Endothelial cell (in vitro differentiated cells): ENCODE measurements around the gene BMI1. TPM values are rescaled to one million over a fixed set of nuclear protein-coding genes. Genes with fewer than 3 reads are reported as not detected.
"Not testable (repeated sequence)": the region's sequence is repeated elsewhere in the genome, so short reads cannot be mapped to it uniquely, and the experiment has no call there.

Source experiments
- DNase-seq: peaks from one replicate; pipeline ENCODE4 v3.0.0; 2021; ENCODE audit warnings: low spot score
- H3K27ac Mint-ChIP-seq: one replicate; pipeline ENCODE4 v1.8.0; 2021; ENCODE audit warnings: mixed read lengths, inconsistent platforms; ENCODE audit not compliant: unreplicated experiment
- H3K27me3 Mint-ChIP-seq: one replicate; pipeline ENCODE4 v1.8.0; 2021; ENCODE audit warnings: mild to moderate bottlenecking, moderate library complexity, mixed read lengths, inconsistent platforms; ENCODE audit not compliant: unreplicated experiment
- H3K36me3 Mint-ChIP-seq: one replicate; pipeline ENCODE4 v1.8.0; 2021; ENCODE audit warnings: mild to moderate bottlenecking, low read depth, mixed read lengths, inconsistent platforms; ENCODE audit not compliant: unreplicated experiment
- H3K4me1 Mint-ChIP-seq: one replicate; pipeline ENCODE4 v1.8.0; 2021; ENCODE audit warnings: mild to moderate bottlenecking, mixed read lengths, inconsistent platforms; ENCODE audit not compliant: unreplicated experiment
- H3K4me3 Mint-ChIP-seq: one replicate; pipeline ENCODE4 v1.8.0; 2021; ENCODE audit warnings: mild to moderate bottlenecking, mixed read lengths, inconsistent platforms; ENCODE audit not compliant: unreplicated experiment
- H3K9me3 Mint-ChIP-seq: one replicate; pipeline ENCODE4 v1.8.0; 2021; ENCODE audit warnings: mixed read lengths, inconsistent platforms; ENCODE audit not compliant: unreplicated experiment
- total RNA-seq: library from RNA; stranded (reverse); fragmentation: NEBNext Ultra II Directional; extraction: Animal tissue kit (Norgen Biotek cat#: 25700); gene quantifications from one replicate; pipeline ENCODE4 v1.2.1, GENCODE V29; 2021; ENCODE audit not compliant: unreplicated experiment
- TF ChIP-seq, protein P1 (sequence below): fragments of 200-600 bp; sonication (generic); IDR thresholded peaks from one replicate; pipeline ENCODE4 v1.5.0; 2021; ENCODE audit warnings: antibody characterized with exemption; ENCODE audit not compliant: unreplicated experiment

Gene BMI1
- total RNA-seq, 1 donor from 2014 or later: 23.6 TPM

DNA sequence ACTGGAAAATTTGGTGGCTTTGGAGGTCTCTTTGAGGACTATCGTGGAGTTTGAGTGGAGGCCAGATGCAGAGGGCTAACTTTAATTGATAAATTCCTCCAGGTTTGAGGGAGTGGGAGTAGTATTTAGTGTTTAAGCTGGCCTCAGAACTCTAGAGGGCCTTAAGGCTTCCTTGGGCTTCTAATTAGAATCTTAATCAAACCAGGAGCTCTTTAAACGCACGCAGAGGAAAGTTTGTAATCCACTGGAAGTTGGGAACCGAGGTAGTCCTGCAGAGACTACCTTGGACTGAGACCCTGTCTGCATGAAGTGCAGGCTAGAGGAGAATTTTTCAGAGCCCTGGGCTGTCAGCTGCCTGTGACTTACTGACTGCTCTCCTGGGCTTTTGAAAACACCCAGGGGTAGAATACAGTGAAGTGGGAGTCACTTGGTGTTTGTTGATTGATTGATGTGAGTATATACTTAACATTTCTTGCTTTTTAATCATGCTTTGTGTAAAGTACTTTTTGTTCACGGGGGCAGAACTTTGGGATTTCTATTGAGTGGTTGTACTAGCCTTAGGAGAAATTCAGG lies 30.3 kb downstream of the BMI1 start:
- Mint-ChIP-seq H3K36me3 (no peaks in the 10 kb centered on the region), H3K27ac (no peak overlapping the region), H3K4me3 (no peak overlapping the region), H3K27me3 (peaks cover 6% of the 10 kb centered on the region), H3K9me3 (no peaks in the 10 kb centered on the region), H3K4me1 (no peaks in the 10 kb centered on the region)
- TF ChIP-seq, protein P1, sequence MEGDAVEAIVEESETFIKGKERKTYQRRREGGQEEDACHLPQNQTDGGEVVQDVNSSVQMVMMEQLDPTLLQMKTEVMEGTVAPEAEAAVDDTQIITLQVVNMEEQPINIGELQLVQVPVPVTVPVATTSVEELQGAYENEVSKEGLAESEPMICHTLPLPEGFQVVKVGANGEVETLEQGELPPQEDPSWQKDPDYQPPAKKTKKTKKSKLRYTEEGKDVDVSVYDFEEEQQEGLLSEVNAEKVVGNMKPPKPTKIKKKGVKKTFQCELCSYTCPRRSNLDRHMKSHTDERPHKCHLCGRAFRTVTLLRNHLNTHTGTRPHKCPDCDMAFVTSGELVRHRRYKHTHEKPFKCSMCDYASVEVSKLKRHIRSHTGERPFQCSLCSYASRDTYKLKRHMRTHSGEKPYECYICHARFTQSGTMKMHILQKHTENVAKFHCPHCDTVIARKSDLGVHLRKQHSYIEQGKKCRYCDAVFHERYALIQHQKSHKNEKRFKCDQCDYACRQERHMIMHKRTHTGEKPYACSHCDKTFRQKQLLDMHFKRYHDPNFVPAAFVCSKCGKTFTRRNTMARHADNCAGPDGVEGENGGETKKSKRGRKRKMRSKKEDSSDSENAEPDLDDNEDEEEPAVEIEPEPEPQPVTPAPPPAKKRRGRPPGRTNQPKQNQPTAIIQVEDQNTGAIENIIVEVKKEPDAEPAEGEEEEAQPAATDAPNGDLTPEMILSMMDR: no peak
- DNase-seq: no peak

DNA sequence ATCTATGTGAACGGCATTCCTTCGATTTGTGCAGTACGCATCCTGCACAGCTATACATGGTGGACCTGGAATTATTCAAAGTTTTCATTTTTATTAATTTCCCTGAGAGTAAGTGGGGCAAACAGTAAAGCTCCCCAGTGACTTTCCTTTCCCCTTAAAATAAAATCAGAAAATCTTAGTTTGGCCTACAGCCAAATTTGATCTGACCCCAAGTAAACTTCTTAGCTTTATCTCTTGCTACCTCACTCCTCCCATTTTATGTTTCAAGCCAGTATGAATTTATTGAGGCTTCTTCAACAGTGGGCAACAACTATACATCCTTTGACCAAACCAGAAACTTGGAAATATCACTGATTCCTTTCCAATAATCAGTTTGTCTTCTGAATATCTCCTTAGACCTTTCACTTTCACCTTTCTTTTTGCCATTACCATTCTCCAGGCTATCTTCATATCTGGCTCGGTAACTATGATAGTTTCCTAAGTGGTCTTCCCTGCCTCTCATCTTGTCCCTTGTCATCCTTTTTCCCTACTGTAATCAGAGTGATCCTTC lies 35.5 kb downstream of the BMI1 start:
- Mint-ChIP-seq H3K4me1 (peaks cover 4% of the 10 kb centered on the region), H3K27me3 (no peaks in the 10 kb centered on the region), H3K27ac (no peak overlapping the region), H3K9me3 (no peaks in the 10 kb centered on the region), H3K4me3 (no peak overlapping the region), H3K36me3 (no peaks in the 10 kb centered on the region)
- no peak for DNase-seq
- TF ChIP-seq, protein P1: no peak

DNA sequence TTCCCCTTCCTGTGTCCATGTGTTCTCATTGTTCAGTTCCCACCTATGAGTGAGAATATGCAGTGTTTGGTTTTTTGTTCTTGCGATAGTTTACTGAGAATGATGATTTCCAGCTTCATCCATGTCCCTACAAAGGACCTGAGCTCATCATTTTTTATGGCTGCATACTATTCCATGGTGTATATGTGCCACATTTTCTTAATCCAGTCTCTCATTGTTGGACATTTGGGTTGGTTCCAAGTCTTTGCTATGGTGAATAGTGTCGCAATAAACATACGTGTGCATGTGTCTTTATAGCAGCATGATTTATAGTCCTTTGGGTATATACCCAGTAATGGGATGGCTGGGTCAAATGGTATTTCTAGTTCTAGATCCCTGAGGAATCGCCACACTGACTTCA lies 36.9 kb downstream of the BMI1 start:
- not testable (repeated sequence) for H3K4me1 Mint-ChIP-seq, H3K27me3 Mint-ChIP-seq, DNase-seq, H3K36me3 Mint-ChIP-seq, H3K4me3 Mint-ChIP-seq, H3K9me3 Mint-ChIP-seq, H3K27ac Mint-ChIP-seq

DNA sequence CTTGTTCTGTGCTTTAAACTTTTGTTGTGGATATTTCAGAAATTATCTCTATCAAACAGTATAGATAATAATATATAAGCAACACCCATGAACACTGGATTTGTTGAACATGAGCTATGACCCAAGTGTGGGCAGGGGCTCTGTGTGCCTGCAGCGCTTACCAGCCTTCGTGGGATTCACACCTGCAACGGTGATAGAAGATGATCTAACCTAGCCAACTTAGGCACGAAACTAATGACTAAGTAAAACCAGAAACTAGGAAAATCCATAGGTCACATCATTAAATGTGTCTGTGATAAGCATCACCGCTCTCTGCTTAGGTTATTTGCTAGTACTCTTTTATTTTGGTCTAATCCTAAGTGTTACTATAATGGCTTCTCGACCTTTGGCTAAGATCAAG lies 42.4 kb downstream of the BMI1 start:
- H3K4me1 Mint-ChIP-seq: peaks cover 4% of the 10 kb centered on the region

DNA sequence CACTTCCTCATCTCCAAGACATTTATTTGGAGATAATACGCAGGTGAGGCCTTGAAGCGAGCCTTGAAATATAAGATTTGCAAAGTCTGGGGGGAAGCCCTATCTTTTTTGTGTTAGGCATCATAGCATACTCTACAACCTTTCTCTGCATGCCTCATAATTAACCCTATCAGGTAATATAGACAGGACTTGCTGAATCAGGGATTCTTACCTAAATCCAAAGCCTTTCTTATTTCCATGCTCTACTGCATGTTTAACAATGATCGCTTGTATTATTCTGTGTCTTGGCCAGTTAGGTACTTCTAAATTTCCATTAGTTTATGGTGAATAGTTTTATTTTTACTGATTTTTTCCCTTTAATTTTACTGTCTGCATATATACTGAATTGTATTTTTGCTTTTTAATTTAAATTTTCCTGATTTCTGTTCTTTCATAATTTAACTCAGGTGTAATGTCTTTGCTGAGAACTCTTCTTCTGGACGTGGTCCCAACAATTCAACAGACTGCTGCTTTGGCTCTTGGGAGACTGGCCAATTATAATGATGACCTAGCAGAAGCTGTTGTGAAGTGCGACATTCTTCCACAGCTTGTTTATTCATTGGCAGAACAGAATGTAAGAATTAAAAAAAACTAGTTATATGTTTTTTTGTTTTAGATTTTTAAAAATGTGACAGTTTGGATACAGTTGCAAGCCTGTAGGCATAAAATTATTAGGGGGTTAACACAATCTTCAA lies 43.7 kb downstream of the BMI1 start:
- H3K4me3 Mint-ChIP-seq: no peak overlapping the region
- peaks cover 4% of the 10 kb centered on the region for H3K4me1 Mint-ChIP-seq
- no peaks in the 10 kb centered on the region for H3K27me3 Mint-ChIP-seq
- no peaks in the 10 kb centered on the region for H3K9me3 Mint-ChIP-seq
- no peak for DNase-seq
- H3K36me3 Mint-ChIP-seq: no peaks in the 10 kb centered on the region
- no peak overlapping the region for H3K27ac Mint-ChIP-seq
- TF ChIP-seq, protein P1: no peak

More for the DNA sequence above, 42.4 kb downstream of the BMI1 start:
- Mint-ChIP-seq H3K9me3 (no peaks in the 10 kb centered on the region), H3K36me3 (no peaks in the 10 kb centered on the region), H3K27ac (no peak overlapping the region), H3K27me3 (no peaks in the 10 kb centered on the region), H3K4me3 (no peak overlapping the region)
- TF ChIP-seq, protein P1: no peak
- DNase-seq: no peak
